Heart left ventricle (tissue), 13 donors: ENCODE results near the gene HOXB7.

Source experiments
- CTCF ChIP-seq, 12 donors: fragments of 200-600 bp; sonication (generic) in 4 of 12; IDR thresholded peaks; one replicate each; pipeline versions ENCODE4 v1.5.0 to v1.8.0; 2018 to 2022; ENCODE audit warnings: antibody characterized with exemption in 12 of 12, mild to moderate bottlenecking in 5 of 12
- POLR2A ChIP-seq, 2 donors: fragments of 450-650 bp; IDR thresholded peaks; one replicate each; pipeline ENCODE4 v1.6.1; 2017; ENCODE audit warnings: antibody characterized with exemption in 2 of 2, mild to moderate bottlenecking in 2 of 2, moderate library complexity in 2 of 2
- donor health status: ischemic (EF 13 %, LVEDD 7.1; RV severe dilation, severe dysfunction).
- donor health status: DM: no; HTN: yes; CAD: no.
- donor health status: DM: no; HTN: no; CAD: no.
- donor health status: ischemic (EF 25% LVEDD 6.9; RV normal size, moderate dysfunction).
- donor health status: ischemic (EF 25% LVEDD 5.7; RV mildly dilated, moderate dysfunction).
- donor health status: ischemic (EF 35%, LVEDD 5.7; RV mildly dilated, moderate dysfunction).
- donor health status: nonischemic (EF 11% LVEDD 7.7; RV severe dilation, severe dysfunction).
- donor health status: DM: yes; HTN: yes; CAD: no.
- donor health status: PGD.
- donor health status: ischemic (EF 29% LVEDD 5.4; RV normal size, mild dysfunction).
- donor health status: nonischemic (EF 23%, LVEDD 6.1; RV moderate dilation, normal function).

- TF ChIP-seq CTCF (IDR thresholded peaks at IDR 0.05), result no peak
- TF ChIP-seq POLR2A (IDR thresholded peaks at IDR 0.05), result no peak
These were observed 6.0 kb downstream of the HOXB7 start, which contains the start of gene HOXB6 for GRCh38 chr17:48604770-48605329.
